Endodermal cell (in vitro differentiated cells): ENCODE results near the gene XRCC1. TPM values are rescaled to one million over a fixed set of nuclear protein-coding genes. Genes with fewer than 3 reads are reported as not detected.
"Not testable (repeated sequence)": the region's sequence is repeated elsewhere in the genome, so short reads cannot be mapped to it uniquely, and the experiment has no call there.

Experiments
- DNase-seq: peaks from one replicate; pipeline ENCODE4 v3.0.0-alpha.2; 2017
- H3K27ac ChIP-seq: 2 replicates; pipeline ENCODE4 v1.5.1; 2013; ENCODE audit warnings: mild to moderate bottlenecking, low read depth, low read length, moderate library complexity
- H3K27me3 ChIP-seq: 2 replicates; pipeline ENCODE4 v1.6.1; 2013; ENCODE audit warnings: mild to moderate bottlenecking, low read length, moderate library complexity; ENCODE audit not compliant: insufficient read depth, control insufficient read depth, poor library complexity, severe bottlenecking
- H3K36me3 ChIP-seq: 2 replicates; pipeline ENCODE4 v1.7.0; 2013; ENCODE audit warnings: mild to moderate bottlenecking, low read length, moderate library complexity; ENCODE audit not compliant: control insufficient read depth, insufficient read depth
- H3K4me1 ChIP-seq: one replicate; pipeline ENCODE4 v1.7.0; 2013; ENCODE audit warnings: low read length; ENCODE audit not compliant: control insufficient read depth, insufficient read depth
- H3K4me3 ChIP-seq: 2 replicates; pipeline ENCODE4 v1.5.1; 2013; ENCODE audit warnings: mild to moderate bottlenecking, low read length, moderate library complexity
- H3K9ac ChIP-seq: 2 replicates; pipeline ENCODE4 v1.6.1; 2013; ENCODE audit warnings: mild to moderate bottlenecking, low read length, moderate library complexity; ENCODE audit not compliant: poor library complexity, severe bottlenecking; ENCODE audit errors: extremely low read depth
- H3K9me3 ChIP-seq: 2 replicates; pipeline ENCODE4 v1.6.1; 2013; ENCODE audit warnings: mild to moderate bottlenecking, low read length, moderate library complexity; ENCODE audit not compliant: control insufficient read depth
- H3K27ac Mint-ChIP-seq: 2 replicates; pipeline ENCODE4 v1.8.0; 2020; ENCODE audit warnings: mixed read lengths
- H3K27me3 Mint-ChIP-seq: 2 replicates; pipeline ENCODE4 v1.8.0; 2021; ENCODE audit warnings: mild to moderate bottlenecking, mixed read lengths; ENCODE audit not compliant: insufficient read depth
- H3K36me3 Mint-ChIP-seq: 2 replicates; pipeline ENCODE4 v1.8.0; 2020; ENCODE audit warnings: low read depth, mixed read lengths
- H3K4me1 Mint-ChIP-seq: 2 replicates; pipeline ENCODE4 v1.8.0; 2020; ENCODE audit warnings: mixed read lengths
- H3K4me3 Mint-ChIP-seq: 2 replicates; pipeline ENCODE4 v1.8.0; 2020; ENCODE audit warnings: mild to moderate bottlenecking, moderate library complexity, mixed read lengths
- H3K9me3 Mint-ChIP-seq: 2 replicates; pipeline ENCODE4 v1.8.0; 2020; ENCODE audit warnings: mild to moderate bottlenecking, mixed read lengths
- WGBS, 2 experiments: methylation state at CpG; one replicate each; pipeline versions ENCODE4 v1.1.5 to v1.1.7; 2013; ENCODE audit warnings: missing lambda C conversion rate in 2 of 2, mixed read lengths in 1 of 2; ENCODE audit not compliant: insufficient coverage in 1 of 2, insufficient read length in 1 of 2; 5-methylcytosine and 5-hydroxymethylcytosine counted together
- total RNA-seq, 2 donors: library from RNA; stranded (reverse); fragmentation: NEBNext Ultra II Directional in 1 of 2; extraction: Animal tissue kit (Norgen Biotek cat#: 25700) in 1 of 2; gene quantifications; 2 replicates in 1 of 2; 3 replicates in 1 of 2; pipeline ENCODE4 v1.2.1, GENCODE V29; 2021
- TF ChIP-seq, protein P1 (sequence below): fragments of 200-600 bp; sonication (generic); conservative IDR thresholded peaks from 2 replicates; pipeline ENCODE4 v1.5.0; 2021; ENCODE audit warnings: antibody characterized with exemption, mild to moderate bottlenecking

Gene XRCC1
- total RNA-seq, 2 donors from 2014 or later, result 48.8 to 52.1 TPM

DNA sequence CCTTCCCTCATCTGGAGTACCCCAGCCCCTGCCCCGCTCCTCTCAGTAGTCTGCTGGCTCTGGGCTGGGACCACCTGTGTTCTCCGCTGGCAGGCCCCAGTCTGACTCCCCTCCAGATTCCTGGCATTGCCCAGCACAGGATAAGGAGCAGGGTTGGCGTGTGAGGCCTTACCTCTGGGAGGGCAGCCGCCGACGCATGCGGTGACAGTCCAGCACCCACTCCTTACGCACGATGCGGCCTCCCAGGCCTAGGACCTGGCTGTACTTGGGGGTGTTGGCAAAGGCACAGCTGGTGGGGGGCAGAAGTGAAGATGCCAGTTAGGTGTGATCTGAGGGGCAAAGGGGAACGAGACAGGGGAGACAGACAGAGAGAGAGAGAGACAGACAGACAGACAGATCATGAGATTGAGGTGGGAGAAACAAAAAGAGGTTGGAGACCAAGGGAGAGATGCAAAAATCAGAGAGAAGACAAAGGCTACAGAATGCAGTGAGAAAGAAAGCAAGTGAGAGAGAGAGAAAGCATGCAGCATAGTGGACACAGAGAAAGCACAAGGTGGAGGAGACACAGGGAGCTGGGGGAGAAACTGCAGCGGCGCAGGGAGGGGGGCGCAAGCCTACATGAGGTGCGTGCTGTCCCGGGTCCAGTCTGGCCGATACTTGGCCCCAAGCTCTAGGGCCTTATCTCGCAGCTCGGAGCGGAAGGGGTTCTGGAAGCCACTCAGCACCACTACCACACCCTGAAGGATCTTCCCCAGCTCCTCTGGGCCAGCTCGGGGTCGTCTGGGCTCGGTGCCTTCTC, 23.7 kb downstream of the XRCC1 start:
- no peaks in the 10 kb centered on the region for H3K9me3 Mint-ChIP-seq

DNA sequence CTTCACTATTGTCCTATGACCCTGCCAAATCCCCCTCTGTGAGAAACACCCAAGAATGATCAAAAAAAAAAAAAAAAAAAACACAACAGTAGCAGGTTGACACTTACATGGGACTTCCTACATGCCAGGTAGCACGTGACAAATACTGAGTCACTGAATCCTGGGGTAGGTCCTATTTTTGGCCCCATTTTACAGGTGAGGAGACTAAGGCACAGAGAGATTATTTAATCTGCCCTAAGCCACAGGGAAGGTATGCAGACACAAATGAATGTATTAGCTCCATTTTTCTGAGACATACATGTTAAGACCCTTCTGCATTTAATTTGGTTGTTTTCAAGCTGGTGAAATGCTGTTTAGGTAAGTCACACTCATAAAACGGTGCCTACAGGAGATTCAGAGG, 26.6 kb downstream of the XRCC1 start:
- Mint-ChIP-seq H3K27ac (no peak overlapping the region), H3K36me3 (peaks cover 76% of the 10 kb centered on the region), H3K4me3 (no peak overlapping the region), H3K4me1 (no peaks in the 10 kb centered on the region), H3K27me3 (no peaks in the 10 kb centered on the region), H3K9me3 (no peaks in the 10 kb centered on the region)
- TF ChIP-seq, protein P1, sequence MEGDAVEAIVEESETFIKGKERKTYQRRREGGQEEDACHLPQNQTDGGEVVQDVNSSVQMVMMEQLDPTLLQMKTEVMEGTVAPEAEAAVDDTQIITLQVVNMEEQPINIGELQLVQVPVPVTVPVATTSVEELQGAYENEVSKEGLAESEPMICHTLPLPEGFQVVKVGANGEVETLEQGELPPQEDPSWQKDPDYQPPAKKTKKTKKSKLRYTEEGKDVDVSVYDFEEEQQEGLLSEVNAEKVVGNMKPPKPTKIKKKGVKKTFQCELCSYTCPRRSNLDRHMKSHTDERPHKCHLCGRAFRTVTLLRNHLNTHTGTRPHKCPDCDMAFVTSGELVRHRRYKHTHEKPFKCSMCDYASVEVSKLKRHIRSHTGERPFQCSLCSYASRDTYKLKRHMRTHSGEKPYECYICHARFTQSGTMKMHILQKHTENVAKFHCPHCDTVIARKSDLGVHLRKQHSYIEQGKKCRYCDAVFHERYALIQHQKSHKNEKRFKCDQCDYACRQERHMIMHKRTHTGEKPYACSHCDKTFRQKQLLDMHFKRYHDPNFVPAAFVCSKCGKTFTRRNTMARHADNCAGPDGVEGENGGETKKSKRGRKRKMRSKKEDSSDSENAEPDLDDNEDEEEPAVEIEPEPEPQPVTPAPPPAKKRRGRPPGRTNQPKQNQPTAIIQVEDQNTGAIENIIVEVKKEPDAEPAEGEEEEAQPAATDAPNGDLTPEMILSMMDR, result no peak
- DNase-seq, result no peak
- 94% methylated on average over 2 of the region's 2 CpGs; no CpG with 5 or more reads in 1 of the 2 experiments for WGBS, 2 experiments
- peaks cover 48% of the 10 kb centered on the region for H3K36me3 ChIP-seq
- H3K4me1 ChIP-seq, result no peaks in the 10 kb centered on the region
- no peak overlapping the region for H3K4me3 ChIP-seq
- H3K9me3 ChIP-seq, result no peaks in the 10 kb centered on the region
- no peak overlapping the region for H3K27ac ChIP-seq
- H3K9ac ChIP-seq, result no peak overlapping the region
- no peaks in the 10 kb centered on the region for H3K27me3 ChIP-seq

More for the DNA sequence above, 23.7 kb downstream of the XRCC1 start:
- no peak overlapping the region for H3K27ac ChIP-seq
- no peak for DNase-seq
- H3K36me3 ChIP-seq, result peaks cover 46% of the 10 kb centered on the region
- 89 to 91% methylated on average over 12 to 23 of the region's 23 CpGs for WGBS, 2 experiments
- peaks cover 69% of the 10 kb centered on the region for H3K36me3 Mint-ChIP-seq
- H3K4me1 Mint-ChIP-seq, result no peaks in the 10 kb centered on the region
- H3K4me1 ChIP-seq, result no peaks in the 10 kb centered on the region
- TF ChIP-seq, protein P1, result no peak
- no peak overlapping the region for H3K4me3 Mint-ChIP-seq
- no peak overlapping the region for H3K9ac ChIP-seq
- no peak overlapping the region for H3K27ac Mint-ChIP-seq
- H3K27me3 ChIP-seq, result no peaks in the 10 kb centered on the region
- no peaks in the 10 kb centered on the region for H3K9me3 ChIP-seq
- no peak overlapping the region for H3K4me3 ChIP-seq
- no peaks in the 10 kb centered on the region for H3K27me3 Mint-ChIP-seq

DNA sequence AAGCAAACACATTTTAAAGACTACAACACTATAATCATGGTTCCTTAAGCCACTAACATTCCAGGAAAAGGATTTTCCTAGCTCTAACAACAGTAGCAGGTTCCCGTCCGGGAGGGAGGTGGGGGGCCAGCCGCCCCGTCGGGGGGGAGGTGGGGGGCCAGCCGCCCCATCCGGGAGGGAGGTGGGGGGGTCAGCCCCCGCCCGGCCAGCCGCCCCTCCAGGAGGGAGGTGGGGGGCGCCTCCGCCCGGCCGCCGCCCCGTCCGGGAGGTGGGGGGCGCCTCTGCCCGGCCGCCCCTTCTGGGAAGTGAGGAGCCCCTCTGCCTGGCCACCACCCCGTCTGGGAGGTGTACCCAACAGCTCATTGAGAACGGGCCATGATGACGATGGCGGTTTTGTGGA, 27.4 kb downstream of the XRCC1 start:
- not testable (repeated sequence) for H3K4me1 ChIP-seq, H3K27ac Mint-ChIP-seq, H3K4me3 ChIP-seq, H3K27me3 Mint-ChIP-seq, H3K9me3 ChIP-seq, DNase-seq, H3K27me3 ChIP-seq, H3K9ac ChIP-seq, H3K4me3 Mint-ChIP-seq, H3K9me3 Mint-ChIP-seq, H3K4me1 Mint-ChIP-seq, H3K27ac ChIP-seq
- WGBS, 2 experiments, result 80% methylated on average over 1 of the region's 24 CpGs; no CpG with 5 or more reads in 1 of the 2 experiments
- H3K36me3 ChIP-seq, result peaks cover 44% of the 10 kb centered on the region
- H3K36me3 Mint-ChIP-seq, result peaks cover 76% of the 10 kb centered on the region
